ENCODE measurements around the gene CEP290. TPM values are rescaled to one million over a fixed set of nuclear protein-coding genes. Genes with fewer than 3 reads are reported as not detected.
A peak's percentile ranks its signal among the peaks of the same experiment; 100 is the strongest.
"Not testable (repeated sequence)": the region's sequence is repeated elsewhere in the genome, so short reads cannot be mapped to it uniquely, and the experiment has no call there.

CEP290 gene
- total RNA-seq, 2 experiments from 2014 or later: 11.5 to 12.0 TPM

DNA sequence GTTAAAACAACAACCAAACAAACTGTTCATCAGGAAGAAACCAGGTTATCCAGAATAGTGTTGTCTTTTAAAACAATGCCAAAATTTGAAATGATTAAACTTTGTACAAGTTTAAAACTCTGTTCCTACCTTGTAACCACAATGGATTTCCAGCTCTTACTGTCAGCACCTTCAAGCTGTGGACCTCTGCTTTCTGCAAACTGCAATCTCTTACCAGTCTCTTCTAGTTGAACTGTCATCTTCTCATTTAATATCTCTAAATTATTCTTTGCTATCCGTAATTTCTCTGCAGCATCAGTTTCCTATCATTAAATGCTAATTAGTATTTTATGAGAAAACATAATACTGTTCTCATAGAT lies 83.2 kb downstream of the CEP290 start:
- Mint-ChIP-seq H3K9me3 (no peaks in the 10 kb centered on the region), H3K36me3 (ENCODE audit: low read depth) (peaks cover 15% of the 10 kb centered on the region), H3K4me3 (no peak overlapping the region), H3K27ac (no peak overlapping the region), H3K4me1 (peaks cover 11% of the 10 kb centered on the region), H3K27me3 (no peaks in the 10 kb centered on the region)
- DNase-seq: no peak
- ChIA-PET CTCF (no interaction called here), POLR2A (interaction anchor here (1.1 to 1.2 kb wide), 2 partner anchors 11 to 23 kb away, joined by 3 to 4 read pairs; a partner anchor contains a TSS)

DNA sequence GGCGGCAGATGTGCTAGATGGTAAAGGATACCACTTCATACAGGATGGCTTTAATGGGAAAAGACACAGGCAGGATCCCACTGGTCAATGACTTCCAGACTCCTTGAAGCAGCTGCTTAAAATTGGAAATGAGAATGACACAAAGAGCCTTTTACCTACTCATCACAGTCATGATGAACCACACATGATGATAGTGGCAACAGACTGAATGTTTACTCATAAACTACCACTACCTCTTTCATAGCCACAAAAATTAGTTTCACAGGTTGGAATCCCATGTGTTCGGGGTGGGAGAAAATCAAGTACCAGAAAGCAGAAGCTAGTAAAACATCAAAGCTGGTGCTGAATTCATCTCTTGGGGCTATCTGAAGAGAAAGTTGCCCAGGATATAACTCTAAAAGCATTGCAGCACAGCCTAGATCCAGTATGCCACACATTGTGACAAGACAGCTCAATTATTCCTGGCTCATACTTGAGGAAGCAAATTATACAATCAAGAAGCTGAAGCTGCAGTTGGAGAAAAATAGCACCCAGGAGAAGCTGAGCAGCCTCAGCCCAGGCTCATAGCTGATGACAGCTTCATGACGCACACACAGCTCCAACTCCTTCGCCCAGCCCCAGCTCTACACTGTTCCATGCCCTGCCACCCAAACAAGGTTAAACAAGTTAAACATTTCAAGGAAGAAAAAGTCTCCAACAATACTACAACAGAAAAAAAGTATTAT lies 83.7 kb downstream of the CEP290 start:
- Mint-ChIP-seq H3K4me3 (no peak overlapping the region), H3K4me1 (peaks cover 6% of the 10 kb centered on the region), H3K27me3 (no peaks in the 10 kb centered on the region), H3K36me3 (ENCODE audit: low read depth) (peaks cover 13% of the 10 kb centered on the region), H3K9me3 (no peaks in the 10 kb centered on the region), H3K27ac (no peak overlapping the region)
- ChIA-PET CTCF (no interaction called here), POLR2A (interaction anchor here (1.1 to 1.2 kb wide), 2 partner anchors 11 to 23 kb away, joined by 3 to 4 read pairs; a partner anchor contains a TSS)
- DNase-seq: no peak

DNA sequence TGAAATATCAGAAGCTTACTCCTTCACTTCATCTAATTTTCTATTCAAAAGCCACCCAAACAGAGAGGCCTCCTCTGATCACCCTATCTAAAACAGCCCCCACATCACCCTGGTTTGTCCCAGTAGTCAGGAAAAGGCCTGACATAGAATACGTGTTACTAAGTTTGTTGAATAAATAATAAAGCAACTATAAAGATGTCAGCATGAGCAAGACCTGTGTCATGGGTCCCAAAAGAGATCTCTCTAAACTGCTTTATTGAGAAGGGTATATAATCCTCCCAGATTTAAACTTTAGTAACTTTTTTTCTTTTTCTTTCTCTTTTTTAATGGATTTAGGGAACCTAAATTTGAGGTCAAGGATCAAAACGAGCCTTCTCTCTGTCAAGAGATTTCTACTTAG lies 85.3 kb downstream of the CEP290 start:
- no peak for DNase-seq
- H3K27ac Mint-ChIP-seq: no peak overlapping the region
- ChIA-PET CTCF (no interaction called here), POLR2A (interaction anchor here (1.9 kb wide), 1 partner anchor 21 kb away, joined by 5 read pairs; a partner anchor contains a TSS)
- no peaks in the 10 kb centered on the region for H3K9me3 Mint-ChIP-seq
- H3K36me3 Mint-ChIP-seq (ENCODE audit: low read depth): peaks cover 13% of the 10 kb centered on the region
- no peaks in the 10 kb centered on the region for H3K27me3 Mint-ChIP-seq
- H3K4me1 Mint-ChIP-seq: no peaks in the 10 kb centered on the region
- H3K4me3 Mint-ChIP-seq: no peak overlapping the region

DNA sequence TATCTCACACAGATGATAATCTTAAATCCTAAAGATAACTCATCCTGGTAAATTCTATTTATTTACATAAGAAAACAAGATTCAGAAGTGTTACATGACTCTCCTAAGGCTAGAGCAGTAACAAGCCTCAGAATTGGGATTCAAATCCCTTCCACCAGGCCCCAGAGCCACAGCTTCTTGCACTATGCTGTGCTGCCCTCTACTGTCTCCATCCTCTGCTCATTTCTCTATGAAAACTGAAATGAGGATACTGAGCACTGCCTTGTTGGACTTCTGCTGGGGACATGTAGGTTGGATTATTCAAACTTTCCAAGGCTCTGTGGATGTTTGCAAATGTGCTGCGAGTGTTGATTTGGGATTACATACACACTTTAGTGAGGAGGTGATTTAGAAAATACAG lies 89.2 kb downstream of the CEP290 start:
- H3K4me1 Mint-ChIP-seq: no peaks in the 10 kb centered on the region
- CTCF ChIA-PET: no interaction called here
- no peaks in the 10 kb centered on the region for H3K9me3 Mint-ChIP-seq
- H3K4me3 Mint-ChIP-seq: no peak overlapping the region
- H3K36me3 Mint-ChIP-seq (ENCODE audit: low read depth): peaks cover 16% of the 10 kb centered on the region
- H3K27me3 Mint-ChIP-seq: no peaks in the 10 kb centered on the region
- peak; percentile 24 for DNase-seq
- POLR2A ChIA-PET: interaction anchor here (0.5 kb wide), 1 partner anchor 205 kb away, joined by 3 read pairs; no protein-coding TSS in a partner anchor
- H3K27ac Mint-ChIP-seq: no peak overlapping the region

DNA sequence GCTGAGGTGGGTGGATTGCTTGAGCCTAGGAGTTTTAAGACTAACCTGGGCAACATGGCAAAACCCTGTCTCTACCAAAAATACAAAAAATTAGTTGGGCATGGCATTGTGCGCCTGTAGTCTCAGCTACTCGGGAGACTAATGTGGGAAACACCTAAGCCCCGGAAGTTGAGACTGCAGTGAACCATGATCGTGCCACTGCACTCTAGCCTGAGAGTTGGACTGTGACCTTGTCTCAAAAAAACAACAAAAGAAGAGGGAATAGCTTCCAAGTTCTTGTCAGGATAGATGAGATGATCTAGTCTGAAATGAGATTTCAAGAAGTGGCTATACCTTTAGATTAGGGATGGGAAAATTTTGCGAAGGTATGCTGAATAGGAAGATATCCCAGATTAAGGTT lies 97.9 kb downstream of the CEP290 start:
- POLR2A ChIA-PET: interaction anchor here (1.0 kb wide), 1 partner anchor 9 kb away, joined by 6 read pairs; a partner anchor contains a TSS
- no peak for DNase-seq
- H3K4me3 Mint-ChIP-seq: no peak overlapping the region
- peaks cover 46% of the 10 kb centered on the region for H3K36me3 Mint-ChIP-seq (ENCODE audit: low read depth)
- CTCF ChIA-PET: no interaction called here
- no peaks in the 10 kb centered on the region for H3K27me3 Mint-ChIP-seq
- H3K4me1 Mint-ChIP-seq: peaks cover 11% of the 10 kb centered on the region
- H3K9me3 Mint-ChIP-seq: no peaks in the 10 kb centered on the region
- H3K27ac Mint-ChIP-seq: no peak overlapping the region

DNA sequence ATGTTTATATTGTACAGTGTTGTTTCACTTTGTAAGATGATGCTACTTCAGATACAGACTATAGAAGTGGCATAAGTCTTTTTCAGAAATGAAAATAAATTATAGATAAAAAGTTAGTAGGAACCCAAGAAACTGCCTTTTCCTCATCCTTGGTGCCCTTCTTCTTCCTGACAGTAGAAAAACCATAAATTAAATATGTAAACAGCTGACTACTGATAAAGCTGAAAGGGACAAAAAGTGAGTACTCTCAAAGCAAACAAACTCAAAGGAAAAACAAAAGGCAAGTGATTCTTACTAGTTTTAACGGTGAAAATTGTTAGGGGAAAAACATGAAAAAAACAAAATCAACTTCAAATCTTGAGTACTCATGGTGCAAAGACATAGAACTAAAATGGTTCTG lies 104.1 kb downstream of the CEP290 start:
- H3K4me3 Mint-ChIP-seq: no peak overlapping the region
- POLR2A ChIA-PET: interaction anchor here (1.2 to 1.8 kb wide), 2 partner anchors 12 to 104 kb away, joined by 3 to 7 read pairs; partner anchors contain the start of genes CEP290 and TMTC3
- CTCF ChIA-PET: no interaction called here
- no peak overlapping the region for H3K27ac Mint-ChIP-seq
- peaks cover 8% of the 10 kb centered on the region for H3K36me3 Mint-ChIP-seq (ENCODE audit: low read depth)
- no peaks in the 10 kb centered on the region for H3K9me3 Mint-ChIP-seq
- H3K27me3 Mint-ChIP-seq: no peaks in the 10 kb centered on the region
- DNase-seq: no peak
- peaks cover 48% of the 10 kb centered on the region for H3K4me1 Mint-ChIP-seq

DNA sequence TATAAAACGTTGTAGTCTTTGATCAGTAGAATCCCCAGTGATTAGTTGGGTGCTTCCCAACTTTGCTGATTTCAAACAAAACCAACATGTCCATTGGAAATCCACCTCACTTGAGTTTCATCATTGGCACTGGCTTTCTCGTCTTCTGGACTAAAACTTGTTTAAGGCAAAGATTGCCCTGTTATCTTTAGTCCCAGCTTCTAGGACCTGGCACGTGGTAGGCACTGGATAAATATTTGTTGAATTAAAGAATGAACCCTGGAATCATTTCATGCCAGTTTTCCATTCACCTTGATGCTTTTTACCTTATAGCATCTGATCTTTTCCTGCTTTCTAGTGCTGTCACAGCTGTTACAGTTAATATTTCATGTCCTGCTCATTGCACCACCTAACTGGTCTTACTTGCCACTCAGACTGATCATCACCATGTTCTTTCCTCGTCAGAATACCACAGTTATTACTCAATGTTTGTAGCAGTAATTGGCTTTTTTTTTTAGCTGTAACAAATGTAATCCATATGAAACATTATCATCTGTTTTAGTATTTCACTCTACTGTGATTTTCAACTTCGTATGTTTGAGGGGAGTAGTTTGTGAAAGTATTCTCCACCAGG lies 105.4 kb downstream of the CEP290 start:
- peaks cover 8% of the 10 kb centered on the region for H3K36me3 Mint-ChIP-seq (ENCODE audit: low read depth)
- POLR2A ChIA-PET: interaction anchor here (1.5 to 1.9 kb wide), 3 partner anchors 12 to 105 kb away, joined by 5 to 7 read pairs (median 6); partner anchors contain the start of genes CEP290 and TMTC3
- H3K27ac Mint-ChIP-seq: peak overlapping the region; percentile 80
- CTCF ChIA-PET: no interaction called here
- DNase-seq: no peak
- peaks cover 48% of the 10 kb centered on the region for H3K4me1 Mint-ChIP-seq
- H3K4me3 Mint-ChIP-seq: peak overlapping the region; percentile 95
- no peaks in the 10 kb centered on the region for H3K9me3 Mint-ChIP-seq
- no peaks in the 10 kb centered on the region for H3K27me3 Mint-ChIP-seq

DNA sequence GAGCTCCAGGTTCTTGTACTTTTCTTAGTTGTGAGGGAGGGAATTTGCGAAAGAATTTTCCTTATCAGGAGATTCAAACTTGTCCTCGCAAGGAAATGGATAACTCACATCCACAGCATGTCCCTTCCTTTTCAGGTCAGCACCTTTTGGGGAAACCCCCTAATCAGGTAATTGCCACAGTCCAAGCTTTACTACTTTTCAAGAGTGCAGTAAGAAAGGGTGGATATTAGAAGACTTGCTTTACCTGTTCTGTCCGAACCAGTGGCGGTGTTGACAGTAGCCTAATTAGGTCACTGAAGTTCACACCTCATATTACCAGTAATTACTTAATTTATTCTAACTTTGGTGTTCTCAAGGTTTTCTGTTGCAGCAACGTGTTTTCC lies 106.0 kb downstream of the CEP290 start:
- peak overlapping the region; percentile 95 for H3K4me3 Mint-ChIP-seq
- H3K4me1 Mint-ChIP-seq: peaks cover 45% of the 10 kb centered on the region
- ChIA-PET CTCF (interaction anchor here (1.3 kb wide), 1 partner anchor 9 kb away, joined by 3 read pairs; no protein-coding TSS in a partner anchor), POLR2A (interaction anchor here (1.1 to 1.9 kb wide), 4 partner anchors 13 to 106 kb away, joined by 4 to 7 read pairs (median 6); partner anchors contain the start of genes CEP290 and TMTC3)
- no peak for DNase-seq
- H3K36me3 Mint-ChIP-seq (ENCODE audit: low read depth): peaks cover 5% of the 10 kb centered on the region
- no peaks in the 10 kb centered on the region for H3K9me3 Mint-ChIP-seq
- peak overlapping the region; percentile 80 for H3K27ac Mint-ChIP-seq
- no peaks in the 10 kb centered on the region for H3K27me3 Mint-ChIP-seq

DNA sequence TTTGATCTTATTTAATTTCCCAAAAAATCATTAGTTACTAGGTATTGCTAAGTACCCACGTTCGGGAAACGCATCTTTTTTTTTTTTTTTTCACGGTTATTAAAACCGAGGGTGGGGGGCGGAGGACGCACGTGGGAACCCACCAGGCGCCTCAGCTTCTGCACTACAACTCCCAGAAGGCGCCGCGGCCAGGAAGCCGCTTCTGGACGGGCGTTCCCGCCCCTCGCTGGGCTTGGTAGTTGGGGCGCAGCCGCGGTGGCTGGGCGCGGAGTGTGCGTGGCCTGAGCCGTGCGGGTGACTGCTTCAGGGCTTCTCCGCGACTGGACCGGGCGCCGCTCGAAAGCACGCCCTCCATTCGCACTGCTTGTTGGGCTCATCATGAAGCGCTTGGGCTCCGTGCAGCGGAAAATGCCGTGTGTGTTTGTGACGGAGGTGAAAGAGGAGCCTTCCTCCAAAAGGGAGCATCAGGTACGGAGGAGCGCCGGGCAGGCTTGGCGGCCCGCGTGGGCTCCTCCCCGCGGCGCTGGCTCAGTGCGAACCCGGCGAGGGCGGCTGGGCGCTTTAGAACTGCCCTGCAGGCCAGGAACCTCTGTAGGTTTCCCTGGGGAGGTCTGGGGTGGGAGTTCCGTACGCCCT lies 106.5 kb downstream of the CEP290 start:
- Mint-ChIP-seq H3K4me1 (peaks cover 43% of the 10 kb centered on the region), H3K9me3 (no peaks in the 10 kb centered on the region), H3K27ac (peak overlapping the region; percentile 80), H3K4me3 (peak overlapping the region; percentile 95), H3K27me3 (no peaks in the 10 kb centered on the region), H3K36me3 (ENCODE audit: low read depth) (peaks cover 3% of the 10 kb centered on the region)
- ChIA-PET POLR2A (interaction anchor here (1.0 to 1.9 kb wide), 5 partner anchors 9 to 106 kb away, joined by 4 to 7 read pairs (median 6); partner anchors contain the start of genes CEP290 and TMTC3), CTCF (interaction anchor here (1.3 to 1.4 kb wide), 2 partner anchors 8 to 107 kb away, joined by 3 read pairs; partner anchors contain the start of genes CEP290 and TMTC3)
- DNase-seq: peak; percentile 89

DNA sequence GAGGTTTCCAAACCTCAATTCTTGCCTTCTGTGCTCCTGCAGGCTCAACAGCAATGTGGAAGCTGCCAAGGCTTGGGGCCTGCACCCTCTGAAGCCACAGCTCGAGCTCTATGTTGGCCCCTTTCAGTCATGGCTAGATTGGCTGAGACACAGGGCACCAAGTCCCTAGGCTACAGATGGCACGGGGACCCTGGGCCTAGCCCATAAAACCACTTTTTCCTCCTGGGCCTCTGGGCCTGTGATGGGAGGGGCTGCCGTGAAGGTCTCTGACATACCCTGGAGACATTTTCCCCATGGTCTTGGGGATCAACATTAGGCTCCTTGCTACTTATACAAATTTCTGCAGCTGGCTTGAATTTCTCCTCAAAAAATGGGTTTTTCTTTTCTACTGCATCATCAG lies 110.7 kb downstream of the CEP290 start:
- H3K9me3 Mint-ChIP-seq; H3K36me3 Mint-ChIP-seq (ENCODE audit: low read depth); CTCF ChIA-PET; POLR2A ChIA-PET; H3K27ac Mint-ChIP-seq; H3K4me3 Mint-ChIP-seq; H3K27me3 Mint-ChIP-seq; DNase-seq: not testable (repeated sequence)
- peaks cover 14% of the 10 kb centered on the region for H3K4me1 Mint-ChIP-seq

DNA sequence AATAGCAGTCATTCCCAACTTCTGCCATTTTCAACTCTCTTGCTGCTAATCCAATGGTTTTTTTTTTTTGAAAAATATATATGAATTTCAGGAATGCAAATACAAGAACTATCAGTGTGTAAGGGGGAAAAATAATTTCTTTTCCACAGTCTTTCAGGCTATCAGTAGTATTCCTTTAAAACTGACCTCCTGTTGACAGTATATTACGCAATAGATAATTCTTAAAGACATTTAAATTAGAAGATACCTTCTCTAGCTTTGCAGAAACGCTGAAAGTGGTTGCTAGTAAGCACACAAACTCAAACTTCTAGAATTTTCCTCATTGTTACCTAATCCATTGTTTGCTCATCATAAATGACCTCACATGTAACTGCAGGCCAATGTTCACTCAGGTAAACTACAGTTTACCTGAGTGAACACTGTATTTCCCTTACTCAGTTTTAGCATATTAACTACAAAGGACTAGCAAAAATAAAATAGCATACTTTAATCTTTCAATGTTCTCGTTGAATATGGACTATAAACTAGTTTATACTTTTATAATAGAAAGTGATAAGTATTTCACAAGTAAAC lies 112.7 kb downstream of the CEP290 start, which contains the start of gene C12orf50:
C12orf50 (minus strand) TSS at position 309 of the 573 bp plus-strand sequence. CDS start 2,439 bp downstream, outside the sequence.
- peaks cover 3% of the 10 kb centered on the region for H3K27me3 Mint-ChIP-seq
- no peaks in the 10 kb centered on the region for H3K9me3 Mint-ChIP-seq
- no peaks in the 10 kb centered on the region for H3K36me3 Mint-ChIP-seq (ENCODE audit: low read depth)
- no peak within 1 kb of the TSS for H3K27ac Mint-ChIP-seq
- ChIA-PET POLR2A (no interaction called here), CTCF (no interaction called here)
- no peak within 1 kb of the TSS for H3K4me3 Mint-ChIP-seq
- DNase-seq: no peak
- H3K4me1 Mint-ChIP-seq: peaks cover 5% of the 10 kb centered on the region

DNA sequence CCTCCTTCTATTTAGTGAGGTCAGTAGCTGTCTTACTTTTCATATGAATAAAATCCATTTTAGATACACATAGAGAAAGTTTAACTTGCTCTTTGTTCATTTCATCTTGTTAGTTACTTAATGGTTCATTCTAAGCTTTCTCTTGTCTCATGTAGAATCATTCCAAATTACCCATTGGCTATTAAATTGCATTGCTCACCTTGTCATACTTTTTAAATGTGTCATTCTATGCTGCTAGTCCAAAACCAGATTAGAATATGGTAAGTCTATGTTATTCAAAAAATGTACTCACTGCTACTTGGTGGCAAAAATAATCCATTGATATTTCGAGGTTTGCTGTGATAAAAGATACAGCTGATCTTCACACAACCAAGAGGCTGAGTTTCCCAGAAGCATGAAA lies 115.7 kb downstream of the CEP290 start:
- Mint-ChIP-seq H3K27me3 (peaks cover 3% of the 10 kb centered on the region), H3K4me3 (no peak overlapping the region), H3K9me3 (no peaks in the 10 kb centered on the region), H3K36me3 (ENCODE audit: low read depth) (no peaks in the 10 kb centered on the region), H3K27ac (no peak overlapping the region), H3K4me1 (no peaks in the 10 kb centered on the region)
- DNase-seq: no peak
- CTCF ChIA-PET: no interaction called here
- POLR2A ChIA-PET: no interaction called here

DNA sequence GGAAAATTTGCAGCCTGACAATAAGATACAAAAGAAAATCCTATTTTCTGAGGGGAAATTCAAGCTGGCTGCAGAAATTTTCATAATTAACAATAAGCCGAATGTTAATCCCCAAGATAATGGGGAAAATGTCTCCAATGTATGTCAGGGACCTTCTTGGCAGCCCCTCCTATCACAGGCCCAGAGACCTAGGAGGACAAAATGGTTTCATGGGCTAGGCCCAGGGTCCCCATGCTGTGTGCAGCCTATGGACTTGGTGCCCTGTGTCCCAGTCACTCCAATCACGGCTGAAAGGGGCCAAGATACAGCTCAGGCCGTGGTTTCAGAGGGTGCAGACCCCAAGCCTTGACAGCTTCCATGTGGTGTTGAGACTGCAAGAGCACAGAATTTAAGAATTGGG lies 123.9 kb downstream of the CEP290 start:
- Mint-ChIP-seq H3K4me3 (no peak overlapping the region), H3K27me3 (peaks cover 4% of the 10 kb centered on the region), H3K27ac (no peak overlapping the region), H3K4me1 (no peaks in the 10 kb centered on the region), H3K9me3 (peaks cover 9% of the 10 kb centered on the region), H3K36me3 (ENCODE audit: low read depth) (no peaks in the 10 kb centered on the region)
- CTCF ChIA-PET: no interaction called here
- POLR2A ChIA-PET: no interaction called here
- DNase-seq: no peak

All from activated CD4-positive, alpha-beta memory T cell treated with anti-CD3 and anti-CD28 coated beads, Interleukin-2, amount 10 ng/mL, durations not matched to agents 7 days and 5 days (primary cell).